HepG2 (cell line): ENCODE measurements around the gene ARMC3. TPM values are rescaled to one million over a fixed set of nuclear protein-coding genes. Genes with fewer than 3 reads are reported as not detected.

Source experiments
- ATAC-seq: fragments of 200-7000 bp; cut with Tn5 transposase; 3 replicates; pipeline ENCODE4 v1.9.1; 2020; ENCODE audit warnings: mild to moderate bottlenecking, moderate library complexity
- BruUV-seq: library from RNA; stranded (reverse); fragments of 400-500 nt; replicated peaks from 2 replicates; lab custom pipeline; 2021; lab: Mats Ljungman, UMichigan
- CTCF ChIA-PET: fragments of 300-600 bp; formaldehyde crosslinking; extraction: SDS; loops from one replicate; lab custom pipeline; 2021; ENCODE audit warnings: low total read pairs, inconsistent platforms, low intra/inter-chr PET ratio; lab: Yijun Ruan, JAX
- POLR2A ChIA-PET: fragments of 350-600 bp; sonication (Branson Sonifier 250); formaldehyde crosslinking; loops from one replicate; lab custom pipeline; 2020; ENCODE audit warnings: antibody characterized with exemption, inconsistent platforms; lab: Yijun Ruan, JAX
- DNase-seq: peaks from one replicate; pipeline ENCODE4 v3.0.0-alpha.2; 2015; ENCODE audit warnings: low spot score
- FAIRE-seq: peaks from 3 replicates; lab custom pipeline; 2011; peaks lifted over from hg19 to GRCh38; lab: Jason Lieb, UNC
- H2AFZ ChIP-seq: one replicate; pipeline ENCODE4 v1.6.1; 2011; ENCODE audit warnings: low read length, inconsistent platforms
- H3K27ac ChIP-seq: fragments of 300-600 bp; 3 replicates; pipeline ENCODE4 v1.8.0; 2011; ENCODE audit warnings: mixed run types, mild to moderate bottlenecking, mixed read lengths, low read length, inconsistent platforms; ENCODE audit not compliant: insufficient read depth; ENCODE audit errors: extremely low read length
- H3K27me3 ChIP-seq, 2 experiments: fragments of 200-600 bp in 1 of 2; 2 replicates in 1 of 2; 3 replicates in 1 of 2; pipeline versions ENCODE4 v1.6.0 to v1.8.0; 2011; ENCODE audit warnings: low read length in 2 of 2, mild to moderate bottlenecking in 2 of 2, moderate library complexity in 2 of 2, inconsistent platforms in 1 of 2; ENCODE audit not compliant: insufficient read depth in 2 of 2, control insufficient read depth in 1 of 2
- H3K36me3 ChIP-seq, 2 experiments: fragments of 200-600 bp in 1 of 2; replicated peaks in 1 of 2; 2 replicates in 1 of 2; 3 replicates in 1 of 2; pipeline versions ENCODE4 v1.5.1 to v1.8.0; 2011; ENCODE audit warnings: low read length in 2 of 2, inconsistent platforms in 1 of 2; ENCODE audit not compliant: insufficient read depth in 2 of 2, control insufficient read depth in 1 of 2
- H3K4me1 ChIP-seq: 2 replicates; pipeline ENCODE4 v1.5.1; 2012; ENCODE audit warnings: low read length, inconsistent platforms; ENCODE audit not compliant: insufficient read depth
- H3K4me2 ChIP-seq: 2 replicates; pipeline ENCODE4 v1.6.0; 2011; ENCODE audit warnings: low read depth, low read length, inconsistent platforms
- H3K4me3 ChIP-seq, 3 experiments: fragments of 200-600 bp in 1 of 3; sonication (generic), shearing (Covaris generic) in 1 of 3; replicated peaks in 1 of 3; 2 replicates each; pipeline ENCODE4 v1.5.1; 2011 to 2016; ENCODE audit warnings: low read length in 3 of 3, inconsistent platforms in 2 of 3, low read depth in 2 of 3, mild to moderate bottlenecking in 2 of 3, control low read depth in 1 of 3, mixed read lengths in 1 of 3; ENCODE audit not compliant: insufficient read depth in 1 of 3
- H3K79me2 ChIP-seq: one replicate; pipeline ENCODE4 v1.6.1; 2011; ENCODE audit warnings: low read length, inconsistent platforms; ENCODE audit not compliant: insufficient read depth
- H3K9ac ChIP-seq: 2 replicates; pipeline ENCODE4 v1.6.0; 2011; ENCODE audit warnings: mild to moderate bottlenecking, low read depth, low read length, inconsistent platforms; ENCODE audit not compliant: insufficient read depth
- H3K9me3 ChIP-seq: 2 replicates; pipeline ENCODE4 v1.5.1; 2012; ENCODE audit warnings: mild to moderate bottlenecking, low read length
- H4K20me1 ChIP-seq: 2 replicates; pipeline ENCODE4 v1.6.0; 2011; ENCODE audit warnings: inconsistent platforms, mild to moderate bottlenecking, low read length, moderate library complexity; ENCODE audit not compliant: insufficient read depth
- ISX ChIP-seq: sonication (generic); formaldehyde crosslinking; conservative IDR thresholded peaks from 2 replicates; pipeline ENCODE4 v1.5.0; 2020; ENCODE audit warnings: missing genetic modification reagents
- JUN ChIP-seq: sonication (generic); formaldehyde crosslinking; IDR thresholded peaks from 2 replicates; pipeline ENCODE4 v1.4.0; 2020; ENCODE audit warnings: mild to moderate bottlenecking, missing genetic modification reagents
- KDM4B ChIP-seq: sonication (generic); formaldehyde crosslinking; IDR thresholded peaks from 2 replicates; pipeline ENCODE4 v1.4.0; 2020; ENCODE audit warnings: missing genetic modification reagents
- SRSF1 ChIP-seq: fragments of 200-400 bp; formaldehyde crosslinking; optimal IDR thresholded peaks from 2 replicates; pipeline ENCODE3; 2017; ENCODE audit warnings: mild to moderate bottlenecking, low read depth, low read length, moderate library complexity
- YY1 ChIP-seq: IDR thresholded peaks from 2 replicates; pipeline ENCODE4 v1.6.1; 2011; ENCODE audit warnings: low read length, low read depth, moderate library complexity, mild to moderate bottlenecking; ENCODE audit not compliant: insufficient read depth, insufficient replicate concordance
- ZNF326 ChIP-seq: sonication (generic); formaldehyde crosslinking; IDR thresholded peaks from 2 replicates; pipeline ENCODE4 v1.4.0; 2020; ENCODE audit warnings: missing genetic modification reagents, borderline replicate concordance
- ZNF562 ChIP-seq: sonication (generic); formaldehyde crosslinking; IDR thresholded peaks from 2 replicates; pipeline ENCODE4 v1.8.0; 2022; ENCODE audit warnings: missing genetic modification reagents, borderline replicate concordance
- ZNF629 ChIP-seq: sonication (generic); formaldehyde crosslinking; conservative IDR thresholded peaks from 2 replicates; pipeline ENCODE4 v1.5.0; 2020; ENCODE audit warnings: missing genetic modification reagents
- WGBS: methylation state at CpG from one replicate; pipeline ENCODE4 v1.1.6; 2017; ENCODE audit warnings: low lambda C conversion rate; 5-methylcytosine and 5-hydroxymethylcytosine counted together
- in situ Hi-C: cut with HindIII; loops from 2 replicates; pipeline ENCODE4 v1.10.0; 2017; ENCODE audit warnings: low pct_unique_long_range_greater_than_20kb; ENCODE audit not compliant: extremely low pct_ligation_motif_present
- intact Hi-C: fragments of 100-400 bp; cut with micrococcal nuclease; formaldehyde crosslinking; loops from one replicate; pipeline ENCODE4 v1.10.0; 2022; ENCODE audit not compliant: unreplicated experiment
- polyA plus RNA-seq, 8 experiments: library from polyadenylated mRNA; depleted of rRNA in 3 of 8; stranded (reverse) in 7 of 8; unstranded in 1 of 8; fragments of >200 nt; fragmentation: Illumina TruSeq in 4 of 8; extraction: Trizol in 4 of 8; gene quantifications; 2 replicates each; pipeline versions ENCODE4 v1.2.1 to v1.2.3, GENCODE V29; 2011 to 2016; ENCODE audit warnings: low read depth in 4 of 8, missing spikeins in 1 of 8, mixed read lengths in 1 of 8; ENCODE audit not compliant: insufficient read depth in 1 of 8
- total RNA-seq, 5 experiments: library from RNA; depleted of rRNA; stranded (reverse); fragments of >200 nt; fragmentation: Illumina TruSeq; extraction: Trizol; gene quantifications; 2 replicates each; pipeline ENCODE4 v1.2.3, GENCODE V29; 2016; ENCODE audit warnings: low read depth in 1 of 5
- TF ChIP-seq, protein P1 (sequence below): sonication (generic); formaldehyde crosslinking; IDR thresholded peaks from 2 replicates; pipeline ENCODE4 v1.4.0; 2020; ENCODE audit warnings: missing genetic modification reagents
- TF ChIP-seq, protein P2 (sequence below): sonication (generic); formaldehyde crosslinking; IDR thresholded peaks from 2 replicates; pipeline ENCODE4 v1.8.0; 2022; ENCODE audit warnings: missing genetic modification reagents, low read depth, mild to moderate bottlenecking, borderline replicate concordance
- TF ChIP-seq, protein P3 (sequence below): sonication (generic); formaldehyde crosslinking; IDR thresholded peaks from 2 replicates; pipeline ENCODE4 v1.9.0; 2022; ENCODE audit warnings: low read depth, missing genetic modification reagents
- TF ChIP-seq, protein P4 (sequence below): sonication (generic); formaldehyde crosslinking; conservative IDR thresholded peaks from 2 replicates; pipeline ENCODE4 v1.4.0; 2020; ENCODE audit warnings: missing genetic modification reagents

The ARMC3 gene
- total and polyA plus RNA-seq, 2 of the 13 experiments (the other 11 are each of a cell fraction or from before 2014, with no cell fraction given) = not detected

DNA sequence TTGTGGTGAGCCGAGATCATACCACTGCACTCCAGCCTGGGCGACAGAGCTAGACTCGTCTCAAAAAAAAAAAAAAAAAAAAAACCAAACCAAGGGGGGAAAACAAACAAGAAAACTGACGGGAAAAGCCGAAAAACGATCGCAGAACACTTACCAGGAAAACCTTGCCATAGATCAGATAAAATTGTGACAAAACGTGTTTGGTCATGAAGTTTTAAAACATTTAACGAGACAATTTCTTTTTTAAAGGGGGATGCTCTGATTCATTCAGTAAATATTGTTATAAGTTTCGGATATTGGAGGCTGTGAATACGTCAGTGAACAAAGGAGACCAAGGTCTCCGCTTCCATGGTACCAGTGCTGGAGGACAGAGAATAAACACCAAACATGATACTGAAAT lies 77.3 kb downstream of the ARMC3 start:
- BruUV-seq = no TSS peak
- no peaks in the 10 kb centered on the region for H3K36me3 ChIP-seq
- intact Hi-C loops = no loop called here
- FAIRE-seq = no peak
- H3K9ac ChIP-seq = no peak overlapping the region
- POLR2A ChIA-PET = no interaction called here
- H3K4me3 ChIP-seq = no peak overlapping the region
- no peaks in the 10 kb centered on the region for H3K9me3 ChIP-seq
- no peak overlapping the region for H2AFZ ChIP-seq
- CTCF ChIA-PET = no interaction called here
- ATAC-seq = no peak
- H3K79me2 ChIP-seq = no peaks in the 10 kb centered on the region
- peaks cover 4 to 7% of the 10 kb centered on the region in 2 experiments; a peak in 4 of 5 replicates for H3K27me3 ChIP-seq
- DNase-seq = no peak
- TF ChIP-seq ZNF326 (no peak), JUN (CRISPR knock-in tag) (no peak), ZNF562 (CRISPR knock-in tag) (no peak)
- TF ChIP-seq, protein P1, sequence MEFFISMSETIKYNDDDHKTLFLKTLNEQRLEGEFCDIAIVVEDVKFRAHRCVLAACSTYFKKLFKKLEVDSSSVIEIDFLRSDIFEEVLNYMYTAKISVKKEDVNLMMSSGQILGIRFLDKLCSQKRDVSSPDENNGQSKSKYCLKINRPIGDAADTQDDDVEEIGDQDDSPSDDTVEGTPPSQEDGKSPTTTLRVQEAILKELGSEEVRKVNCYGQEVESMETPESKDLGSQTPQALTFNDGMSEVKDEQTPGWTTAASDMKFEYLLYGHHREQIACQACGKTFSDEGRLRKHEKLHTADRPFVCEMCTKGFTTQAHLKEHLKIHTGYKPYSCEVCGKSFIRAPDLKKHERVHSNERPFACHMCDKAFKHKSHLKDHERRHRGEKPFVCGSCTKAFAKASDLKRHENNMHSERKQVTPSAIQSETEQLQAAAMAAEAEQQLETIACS (CRISPR knock-in tag) = no peak
- TF ChIP-seq, protein P2, sequence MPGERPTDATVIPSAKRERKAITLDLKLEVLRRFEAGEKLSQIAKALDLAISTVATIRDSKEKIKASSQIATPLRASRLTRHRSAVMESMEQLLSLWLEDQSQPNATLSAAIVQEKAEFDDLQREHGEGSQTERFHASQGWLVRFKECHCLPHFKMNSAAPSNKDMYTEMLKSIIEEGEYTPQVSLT (CRISPR knock-in tag) = no peak
- TF ChIP-seq, all 625 proteins: peak for 0
- H3K4me2 ChIP-seq = no peak overlapping the region
- no peaks in the 10 kb centered on the region for H3K4me1 ChIP-seq
- WGBS = 47% methylated on average over 12 of the region's 12 CpGs
- H4K20me1 ChIP-seq = no peaks in the 10 kb centered on the region
- in situ Hi-C loops = no loop called here
- H3K27ac ChIP-seq = no peak overlapping the region

DNA sequence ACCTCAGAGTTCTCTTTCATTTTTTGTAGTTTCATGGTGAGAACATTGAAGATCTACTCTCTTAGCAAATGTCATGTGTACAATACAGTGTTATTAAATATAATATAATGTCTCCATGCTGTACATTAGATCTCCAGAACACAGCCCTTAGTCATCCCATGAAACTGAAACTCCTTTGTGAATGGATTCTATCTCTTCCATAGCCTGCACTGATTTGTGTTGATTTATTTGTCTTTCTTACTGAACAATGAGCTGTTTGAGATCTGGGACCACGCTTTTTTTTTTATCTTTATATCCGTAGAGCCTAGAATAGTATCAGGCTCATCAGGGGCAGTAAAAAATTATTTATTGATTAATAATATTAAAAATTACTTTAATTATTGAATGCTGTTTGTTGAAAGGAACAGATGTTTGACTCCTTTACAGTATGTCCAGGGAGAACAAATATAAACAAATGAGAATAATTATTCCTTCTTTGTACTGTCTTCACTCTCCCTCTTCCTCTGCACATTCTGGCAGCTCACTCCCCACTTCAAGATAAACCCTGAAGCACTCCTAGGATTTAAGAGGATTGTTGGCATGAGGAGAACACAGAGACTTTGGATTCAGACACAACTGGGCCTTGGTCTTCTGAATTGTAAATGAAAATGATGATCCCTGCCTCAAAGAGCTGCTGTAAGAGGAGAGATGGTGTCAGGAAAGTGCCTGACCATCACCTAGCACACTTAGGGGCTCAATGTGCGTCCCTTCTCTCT lies 85.9 kb downstream of the ARMC3 start:
- Histone ChIP-seq H2AFZ (no peak overlapping the region), H3K4me1 (no peaks in the 10 kb centered on the region), H3K9ac (no peak overlapping the region), H3K27me3 (no peaks in the 10 kb centered on the region; a peak in 1 of 5 replicates), H3K79me2 (no peaks in the 10 kb centered on the region), H4K20me1 (no peaks in the 10 kb centered on the region), H3K36me3 (no peaks in the 10 kb centered on the region), H3K9me3 (no peaks in the 10 kb centered on the region), H3K4me3 (no peak overlapping the region), H3K4me2 (no peak overlapping the region), H3K27ac (no peak overlapping the region)
- 14% methylated on average over 3 of the region's 3 CpGs for WGBS
- no peak for ATAC-seq
- FAIRE-seq = no peak
- no peak for DNase-seq
- in situ Hi-C loops = no loop called here
- BruUV-seq = no TSS peak
- intact Hi-C loops = no loop called here
- ChIA-PET POLR2A (no interaction called here), CTCF (no interaction called here)
- TF ChIP-seq, protein P3, sequence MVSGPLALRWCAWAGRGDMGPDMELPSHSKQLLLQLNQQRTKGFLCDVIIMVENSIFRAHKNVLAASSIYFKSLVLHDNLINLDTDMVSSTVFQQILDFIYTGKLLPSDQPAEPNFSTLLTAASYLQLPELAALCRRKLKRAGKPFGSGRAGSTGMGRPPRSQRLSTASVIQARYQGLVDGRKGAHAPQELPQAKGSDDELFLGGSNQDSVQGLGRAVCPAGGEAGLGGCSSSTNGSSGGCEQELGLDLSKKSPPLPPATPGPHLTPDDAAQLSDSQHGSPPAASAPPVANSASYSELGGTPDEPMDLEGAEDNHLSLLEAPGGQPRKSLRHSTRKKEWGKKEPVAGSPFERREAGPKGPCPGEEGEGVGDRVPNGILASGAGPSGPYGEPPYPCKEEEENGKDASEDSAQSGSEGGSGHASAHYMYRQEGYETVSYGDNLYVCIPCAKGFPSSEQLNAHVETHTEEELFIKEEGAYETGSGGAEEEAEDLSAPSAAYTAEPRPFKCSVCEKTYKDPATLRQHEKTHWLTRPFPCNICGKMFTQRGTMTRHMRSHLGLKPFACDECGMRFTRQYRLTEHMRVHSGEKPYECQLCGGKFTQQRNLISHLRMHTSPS (CRISPR knock-in tag) = no peak
- no peak for TF ChIP-seq ZNF629 (CRISPR knock-in tag)
- TF ChIP-seq YY1 = no peak
- TF ChIP-seq, protein P4, sequence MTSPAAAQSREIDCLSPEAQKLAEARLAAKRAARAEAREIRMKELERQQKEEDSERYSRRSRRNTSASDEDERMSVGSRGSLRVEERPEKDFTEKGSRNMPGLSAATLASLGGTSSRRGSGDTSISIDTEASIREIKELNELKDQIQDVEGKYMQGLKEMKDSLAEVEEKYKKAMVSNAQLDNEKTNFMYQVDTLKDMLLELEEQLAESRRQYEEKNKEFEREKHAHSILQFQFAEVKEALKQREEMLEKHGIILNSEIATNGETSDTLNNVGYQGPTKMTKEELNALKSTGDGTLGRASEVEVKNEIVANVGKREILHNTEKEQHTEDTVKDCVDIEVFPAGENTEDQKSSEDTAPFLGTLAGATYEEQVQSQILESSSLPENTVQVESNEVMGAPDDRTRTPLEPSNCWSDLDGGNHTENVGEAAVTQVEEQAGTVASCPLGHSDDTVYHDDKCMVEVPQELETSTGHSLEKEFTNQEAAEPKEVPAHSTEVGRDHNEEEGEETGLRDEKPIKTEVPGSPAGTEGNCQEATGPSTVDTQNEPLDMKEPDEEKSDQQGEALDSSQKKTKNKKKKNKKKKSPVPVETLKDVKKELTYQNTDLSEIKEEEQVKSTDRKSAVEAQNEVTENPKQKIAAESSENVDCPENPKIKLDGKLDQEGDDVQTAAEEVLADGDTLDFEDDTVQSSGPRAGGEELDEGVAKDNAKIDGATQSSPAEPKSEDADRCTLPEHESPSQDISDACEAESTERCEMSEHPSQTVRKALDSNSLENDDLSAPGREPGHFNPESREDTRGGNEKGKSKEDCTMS (CRISPR knock-in tag) = no peak
- TF ChIP-seq ISX (CRISPR knock-in tag) = no peak
- no peak for TF ChIP-seq SRSF1
- no peak for TF ChIP-seq KDM4B (CRISPR knock-in tag)
